H9 (cell line): Measurements from ENCODE around the gene LRRC42. TPM values are rescaled to one million over a fixed set of nuclear protein-coding genes. Genes with fewer than 3 reads are reported as not detected.

Source experiments
- DNase-seq: peaks from one replicate; pipeline ENCODE4 v3.0.0-alpha.2; 2017
- H2AFZ ChIP-seq: one replicate; pipeline ENCODE4 v1.6.1; 2013; ENCODE audit warnings: mild to moderate bottlenecking, low read length, control low read depth, moderate library complexity
- H2AK5ac ChIP-seq: 2 replicates; pipeline ENCODE4 v1.6.1; 2013; ENCODE audit warnings: low read length, control low read depth, mixed read lengths; ENCODE audit not compliant: insufficient read length
- H2BK120ac ChIP-seq: one replicate; pipeline ENCODE4 v1.6.1; 2013; ENCODE audit warnings: low read depth, mild to moderate bottlenecking, low read length, control low read depth, inconsistent platforms; ENCODE audit not compliant: poor library complexity, severe bottlenecking
- H2BK12ac ChIP-seq: 2 replicates; pipeline ENCODE4 v1.6.1; 2013; ENCODE audit warnings: low read length, control low read depth, mixed read lengths, low read depth; ENCODE audit not compliant: insufficient read length
- H2BK15ac ChIP-seq: 2 replicates; pipeline ENCODE4 v1.6.1; 2013; ENCODE audit warnings: low read depth, low read length, control low read depth
- H2BK20ac ChIP-seq: one replicate; pipeline ENCODE4 v1.6.1; 2013; ENCODE audit warnings: low read depth, mild to moderate bottlenecking, low read length, control low read depth, inconsistent platforms; ENCODE audit not compliant: poor library complexity, severe bottlenecking
- H2BK5ac ChIP-seq: 2 replicates; pipeline ENCODE4 v1.6.1; 2013; ENCODE audit warnings: low read length, control low read depth, mixed read lengths; ENCODE audit not compliant: insufficient read length
- H3K14ac ChIP-seq: 2 replicates; pipeline ENCODE4 v1.6.1; 2013; ENCODE audit warnings: low read length, control low read depth; ENCODE audit not compliant: insufficient read depth
- H3K18ac ChIP-seq: 2 replicates; pipeline ENCODE4 v1.6.1; 2013; ENCODE audit warnings: low read depth, mild to moderate bottlenecking, mixed read lengths, low read length, control low read depth; ENCODE audit not compliant: insufficient read length
- H3K23ac ChIP-seq: 2 replicates; pipeline ENCODE4 v1.6.1; 2013; ENCODE audit warnings: low read length, control low read depth, mixed read lengths, low read depth; ENCODE audit not compliant: insufficient read length
- H3K23me2 ChIP-seq: 2 replicates; pipeline ENCODE4 v1.6.1; 2013; ENCODE audit warnings: low read depth, mild to moderate bottlenecking, mixed read lengths, low read length, control low read depth; ENCODE audit not compliant: insufficient read length, poor library complexity, severe bottlenecking
- H3K27ac ChIP-seq: 2 replicates; pipeline ENCODE4 v1.5.1; 2013; ENCODE audit warnings: low read length, control low read depth, mixed read lengths, low read depth; ENCODE audit not compliant: insufficient read length
- H3K27me3 ChIP-seq: 2 replicates; pipeline ENCODE4 v1.6.1; 2013; ENCODE audit warnings: low read length, control low read depth, inconsistent platforms; ENCODE audit not compliant: insufficient read depth
- H3K4ac ChIP-seq: 2 replicates; pipeline ENCODE4 v1.6.1; 2013; ENCODE audit warnings: low read depth, mild to moderate bottlenecking, control low read depth, inconsistent platforms, low read length, moderate library complexity
- H3K4me1 ChIP-seq: 2 replicates; pipeline ENCODE4 v1.6.1; 2013; ENCODE audit warnings: low read length, control low read depth, inconsistent platforms; ENCODE audit not compliant: insufficient read depth
- H3K4me2 ChIP-seq: 2 replicates; pipeline ENCODE4 v1.6.1; 2013; ENCODE audit warnings: low read length, control low read depth, mixed read lengths; ENCODE audit not compliant: insufficient read length, insufficient read depth
- H3K56ac ChIP-seq: 2 replicates; pipeline ENCODE4 v1.6.1; 2013; ENCODE audit warnings: low read depth, mild to moderate bottlenecking, mixed read lengths, low read length, control low read depth; ENCODE audit not compliant: insufficient read length
- H3K79me1 ChIP-seq: 2 replicates; pipeline ENCODE4 v1.6.1; 2013; ENCODE audit warnings: low read depth, mild to moderate bottlenecking, moderate library complexity, low read length, control low read depth, inconsistent platforms; ENCODE audit not compliant: insufficient read depth, poor library complexity, severe bottlenecking
- H3K79me2 ChIP-seq: 2 replicates; pipeline ENCODE4 v1.6.1; 2013; ENCODE audit warnings: low read length, control low read depth, inconsistent platforms; ENCODE audit not compliant: insufficient read depth
- H3K9ac ChIP-seq: 2 replicates; pipeline ENCODE4 v1.6.1; 2013; ENCODE audit warnings: low read length, control low read depth, mixed read lengths; ENCODE audit not compliant: insufficient read length; ENCODE audit errors: extremely low read depth
- H3K9me3 ChIP-seq: one replicate; pipeline ENCODE4 v1.6.1; 2013; ENCODE audit warnings: low read depth, low read length, inconsistent platforms; ENCODE audit not compliant: control insufficient read depth
- H3T11ph ChIP-seq: one replicate; pipeline ENCODE4 v1.6.1; 2013; ENCODE audit warnings: mild to moderate bottlenecking, low read length, control low read depth, inconsistent platforms
- H4K20me1 ChIP-seq: one replicate; pipeline ENCODE4 v1.6.1; 2013; ENCODE audit not compliant: control insufficient read depth, insufficient read length, insufficient read depth
- H4K5ac ChIP-seq: 2 replicates; pipeline ENCODE4 v1.6.1; 2013; ENCODE audit warnings: low read depth, mild to moderate bottlenecking, mixed read lengths, low read length, control low read depth; ENCODE audit not compliant: insufficient read length
- H4K8ac ChIP-seq: replicated peaks from 2 replicates; pipeline ENCODE4 v1.6.1; 2013; ENCODE audit warnings: low read length, control low read depth, mixed read lengths, low read depth; ENCODE audit not compliant: insufficient read length
- H4K91ac ChIP-seq: 2 replicates; pipeline ENCODE4 v1.6.1; 2013; ENCODE audit warnings: low read depth, mild to moderate bottlenecking, moderate library complexity, mixed read lengths, low read length, control low read depth; ENCODE audit not compliant: insufficient read length
- H3K27ac Mint-ChIP-seq, 3 experiments: 2 replicates in 2 of 3; 3 replicates in 1 of 3; pipeline ENCODE4 v1.8.0; 2020 to 2021; ENCODE audit warnings: mixed read lengths in 3 of 3, mild to moderate bottlenecking in 1 of 3, moderate library complexity in 1 of 3
- H3K27me3 Mint-ChIP-seq: 2 replicates; pipeline ENCODE4 v1.8.0; 2021; ENCODE audit warnings: low read depth, mild to moderate bottlenecking, moderate library complexity, mixed read lengths
- H3K36me3 Mint-ChIP-seq, 3 experiments: 2 replicates in 2 of 3; 3 replicates in 1 of 3; pipeline ENCODE4 v1.8.0; 2020 to 2021; ENCODE audit warnings: low read depth in 3 of 3, mixed read lengths in 3 of 3; ENCODE audit not compliant: insufficient read depth in 1 of 3
- H3K4me1 Mint-ChIP-seq, 2 experiments: 2 replicates each; pipeline ENCODE4 v1.8.0; 2020; ENCODE audit warnings: mixed read lengths in 2 of 2
- H3K4me3 Mint-ChIP-seq, 2 experiments: 2 replicates in 1 of 2; 3 replicates in 1 of 2; pipeline ENCODE4 v1.8.0; 2020 to 2021; ENCODE audit warnings: mild to moderate bottlenecking in 2 of 2, mixed read lengths in 2 of 2, moderate library complexity in 1 of 2
- H3K9me3 Mint-ChIP-seq, 2 experiments: 2 replicates in 1 of 2; 3 replicates in 1 of 2; pipeline ENCODE4 v1.8.0; 2020; ENCODE audit warnings: mild to moderate bottlenecking in 2 of 2, mixed read lengths in 2 of 2, moderate library complexity in 1 of 2
- WGBS: extraction: QIAGEN DNeasy Blood & Tissue Kit; methylation state at CpG from one replicate; pipeline ENCODE4 v1.1.7; 2013; ENCODE audit warnings: missing lambda C conversion rate, low lambda C conversion rate, mixed read lengths; ENCODE audit not compliant: insufficient read length; ENCODE audit errors: extremely low coverage; 5-methylcytosine and 5-hydroxymethylcytosine counted together
- total RNA-seq: library from RNA; stranded (reverse); gene quantifications from 2 replicates; pipeline ENCODE4 v1.2.1, GENCODE V29; 2021
- TF ChIP-seq, protein P1 (sequence below): fragments of 200-600 bp; sonication (generic); conservative IDR thresholded peaks from 3 replicates; pipeline ENCODE4 v1.8.0; 2021; ENCODE audit warnings: antibody characterized with exemption, mild to moderate bottlenecking

LRRC42 gene
- total RNA-seq, 1 experiment from 2014 or later = 36.3 TPM

DNA sequence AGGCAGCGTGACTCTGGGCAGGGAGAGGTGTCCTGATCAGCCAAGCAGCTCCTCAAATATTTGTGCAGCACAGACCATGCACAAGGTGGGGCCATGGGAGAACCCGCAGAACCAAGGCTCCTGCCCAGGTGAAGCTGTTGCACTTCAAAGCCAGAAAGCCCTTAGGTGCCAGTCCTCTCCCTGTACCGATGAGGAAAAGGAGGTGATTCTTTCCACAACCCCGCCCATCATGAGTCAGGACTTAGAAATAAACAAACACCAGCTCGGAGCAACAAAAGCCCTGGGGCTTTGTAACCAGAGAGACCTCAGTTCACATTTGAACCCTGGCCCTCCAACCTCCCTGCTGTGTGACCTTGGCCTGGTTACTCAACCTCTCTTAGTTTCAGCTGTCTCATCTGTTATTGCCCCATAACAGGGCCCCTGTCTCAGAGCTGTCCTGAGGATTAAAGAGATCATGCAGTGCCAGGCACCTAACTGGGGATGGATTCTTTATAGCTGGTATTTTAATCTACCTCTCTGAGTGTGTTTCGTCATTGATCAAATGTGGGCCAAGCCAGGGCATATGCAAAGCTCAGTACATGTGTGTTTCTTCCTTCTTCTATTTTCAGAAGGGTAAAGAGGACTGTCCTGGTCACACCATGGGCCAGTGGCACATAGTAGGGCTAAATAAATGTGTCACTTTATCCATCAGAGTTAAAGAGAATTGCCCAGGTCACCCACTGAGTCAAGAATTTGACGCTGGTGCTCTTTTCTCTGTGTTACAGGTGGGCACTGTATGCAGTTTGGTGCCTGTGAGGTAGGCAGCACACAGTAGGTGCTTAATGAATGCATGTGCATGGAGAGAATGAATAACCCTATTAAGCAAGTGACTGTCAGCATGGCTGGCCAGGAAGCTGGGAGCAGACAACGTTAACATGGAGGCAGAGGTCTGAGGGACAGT, 70.5 kb downstream of the LRRC42 start:
- no peak overlapping the region for H2BK5ac ChIP-seq
- H3K56ac ChIP-seq = no peak overlapping the region
- H4K91ac ChIP-seq = no peak overlapping the region
- H2BK12ac ChIP-seq = no peak overlapping the region
- H3K79me1 ChIP-seq = no peaks in the 10 kb centered on the region
- no peak overlapping the region for H4K5ac ChIP-seq
- H3K9ac ChIP-seq = no peak overlapping the region
- H4K8ac ChIP-seq = no peak overlapping the region
- Mint-ChIP-seq H3K4me3 (peak overlapping the region in 1 of 2 experiments; percentile 32; a peak in 1 of 5 replicates), H3K27me3 (no peaks in the 10 kb centered on the region; the same call in 1 of the 2 replicates), H3K4me1 (peaks cover 8 to 10% of the 10 kb centered on the region in 2 experiments), H3K27ac (no peak overlapping the region), H3K9me3 (no peaks in the 10 kb centered on the region), H3K36me3 (no peaks in the 10 kb centered on the region)
- H3K27me3 ChIP-seq = no peaks in the 10 kb centered on the region
- H3K27ac ChIP-seq = no peak overlapping the region
- no peak overlapping the region for H2AK5ac ChIP-seq
- DNase-seq = no peak
- H3K23ac ChIP-seq = no peak overlapping the region
- H3K23me2 ChIP-seq = no peaks in the 10 kb centered on the region
- no peak overlapping the region for H3T11ph ChIP-seq
- H3K14ac ChIP-seq = peak overlapping the region; percentile 8; the same call in 1 of the 2 replicates
- TF ChIP-seq, protein P1, sequence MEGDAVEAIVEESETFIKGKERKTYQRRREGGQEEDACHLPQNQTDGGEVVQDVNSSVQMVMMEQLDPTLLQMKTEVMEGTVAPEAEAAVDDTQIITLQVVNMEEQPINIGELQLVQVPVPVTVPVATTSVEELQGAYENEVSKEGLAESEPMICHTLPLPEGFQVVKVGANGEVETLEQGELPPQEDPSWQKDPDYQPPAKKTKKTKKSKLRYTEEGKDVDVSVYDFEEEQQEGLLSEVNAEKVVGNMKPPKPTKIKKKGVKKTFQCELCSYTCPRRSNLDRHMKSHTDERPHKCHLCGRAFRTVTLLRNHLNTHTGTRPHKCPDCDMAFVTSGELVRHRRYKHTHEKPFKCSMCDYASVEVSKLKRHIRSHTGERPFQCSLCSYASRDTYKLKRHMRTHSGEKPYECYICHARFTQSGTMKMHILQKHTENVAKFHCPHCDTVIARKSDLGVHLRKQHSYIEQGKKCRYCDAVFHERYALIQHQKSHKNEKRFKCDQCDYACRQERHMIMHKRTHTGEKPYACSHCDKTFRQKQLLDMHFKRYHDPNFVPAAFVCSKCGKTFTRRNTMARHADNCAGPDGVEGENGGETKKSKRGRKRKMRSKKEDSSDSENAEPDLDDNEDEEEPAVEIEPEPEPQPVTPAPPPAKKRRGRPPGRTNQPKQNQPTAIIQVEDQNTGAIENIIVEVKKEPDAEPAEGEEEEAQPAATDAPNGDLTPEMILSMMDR = no peak
- H2AFZ ChIP-seq = no peak overlapping the region
- no peaks in the 10 kb centered on the region for H3K4me1 ChIP-seq
- H2BK120ac ChIP-seq = no peak overlapping the region
- H2BK20ac ChIP-seq = no peak overlapping the region
- WGBS = no CpG with 5 or more reads among the region's 8 CpGs
- H3K79me2 ChIP-seq = no peaks in the 10 kb centered on the region
- H2BK15ac ChIP-seq = no peak overlapping the region
- H3K9me3 ChIP-seq = no peaks in the 10 kb centered on the region
- H3K4ac ChIP-seq = no peak overlapping the region
- H4K20me1 ChIP-seq = no peaks in the 10 kb centered on the region
- H3K18ac ChIP-seq = no peak overlapping the region
- H3K4me2 ChIP-seq = no peak overlapping the region

Other genes starting within 250 kb of the LRRC42 start
- gene GLIS1, start 207.2 kb upstream of the LRRC42 start, total RNA-seq = 0.11 and 0.28 TPM in 2 replicates
- gene NDC1, start 108.1 kb upstream of the LRRC42 start, total RNA-seq = 49.3 and 50.2 TPM in 2 replicates
- 29.1 and 33.1 TPM in 2 replicates for gene YIPF1, start 56.6 kb upstream of the LRRC42 start, total RNA-seq
- not detected in 2 replicates for gene DIO1, start 52.2 kb upstream of the LRRC42 start, total RNA-seq
- gene IFT25, start 651 bp upstream of the LRRC42 start, total RNA-seq = 33.6 and 36.8 TPM in 2 replicates
- not detected in 2 replicates for gene LDLRAD1, start 71.8 kb downstream of the LRRC42 start, total RNA-seq
- 111 and 131 TPM in 2 replicates for gene TMEM59, start 106.9 kb downstream of the LRRC42 start, total RNA-seq
- gene TCEANC2, start 107.3 kb downstream of the LRRC42 start, total RNA-seq = 4.8 and 5.3 TPM in 2 replicates
- gene CDCP2, start 206.7 kb downstream of the LRRC42 start, total RNA-seq = not detected in 2 replicates